HepG2 (cell line): Measurements from ENCODE around the gene ROMO1. TPM values are rescaled to one million over a fixed set of nuclear protein-coding genes. Genes with fewer than 3 reads are reported as not detected.

Experiments used
- CCDC6 ChIP-seq: sonication (generic); formaldehyde crosslinking; IDR thresholded peaks from 2 replicates; pipeline ENCODE4 v1.8.1; 2022; ENCODE audit warnings: mild to moderate bottlenecking, missing genetic modification reagents, moderate library complexity
- CENPT ChIP-seq: sonication (generic); formaldehyde crosslinking; IDR thresholded peaks from 2 replicates; pipeline ENCODE4 v1.8.0; 2022; ENCODE audit warnings: low read depth, mild to moderate bottlenecking, moderate library complexity, missing genetic modification reagents
- GPBP1L1 ChIP-seq: sonication (generic); formaldehyde crosslinking; IDR thresholded peaks from 2 replicates; pipeline ENCODE4 v1.5.0; 2020; ENCODE audit warnings: mild to moderate bottlenecking, missing genetic modification reagents
- HDAC1 ChIP-seq: sonication (generic); formaldehyde crosslinking; IDR thresholded peaks from 2 replicates; pipeline ENCODE4 v1.5.1; 2020; ENCODE audit warnings: mild to moderate bottlenecking, missing genetic modification reagents
- KLF13 ChIP-seq: sonication (generic); formaldehyde crosslinking; IDR thresholded peaks from 2 replicates; pipeline ENCODE4 v1.4.0; 2020; ENCODE audit warnings: mild to moderate bottlenecking, missing genetic modification reagents
- KLF15 ChIP-seq: sonication (generic); formaldehyde crosslinking; IDR thresholded peaks from 2 replicates; pipeline ENCODE4 v1.8.1; 2023; ENCODE audit warnings: borderline replicate concordance, mild to moderate bottlenecking, inconsistent platforms, missing genetic modification reagents, mixed read lengths
- KLF6 ChIP-seq: IDR thresholded peaks from 2 replicates; pipeline ENCODE4 v1.8.0; 2016; ENCODE audit warnings: missing biosample characterization, missing genetic modification reagents
- MIER3 ChIP-seq: IDR thresholded peaks from 2 replicates; pipeline ENCODE4 v1.6.1; 2016; ENCODE audit warnings: missing compliant biosample characterization, borderline replicate concordance
- MTERF4 ChIP-seq: sonication (generic); formaldehyde crosslinking; IDR thresholded peaks from 2 replicates; pipeline ENCODE4 v1.8.0; 2023; ENCODE audit warnings: mild to moderate bottlenecking, missing genetic modification reagents
- POLR2G ChIP-seq: fragments of 200-400 bp; formaldehyde crosslinking; IDR thresholded peaks from 2 replicates; pipeline ENCODE4 v1.6.1; 2018; ENCODE audit warnings: mild to moderate bottlenecking, low read depth, low read length, moderate library complexity
- PRDM4 ChIP-seq: sonication (generic); formaldehyde crosslinking; IDR thresholded peaks from 2 replicates; pipeline ENCODE4 v1.9.0; 2021; ENCODE audit warnings: missing genetic modification reagents, borderline replicate concordance
- SALL2 ChIP-seq: sonication (generic); formaldehyde crosslinking; IDR thresholded peaks from 2 replicates; pipeline ENCODE4 v1.8.1; 2023; ENCODE audit warnings: mild to moderate bottlenecking, missing genetic modification reagents, inconsistent platforms
- SNAPC2 ChIP-seq: sonication (generic); formaldehyde crosslinking; IDR thresholded peaks from 2 replicates; pipeline ENCODE4 v1.8.1; 2022; ENCODE audit warnings: mild to moderate bottlenecking, missing genetic modification reagents
- TBX3 ChIP-seq: fragments of 450-650 bp; IDR thresholded peaks from 2 replicates; pipeline ENCODE4 v1.6.1; 2017; ENCODE audit warnings: antibody characterized with exemption, mild to moderate bottlenecking, inconsistent platforms, borderline replicate concordance
- TEF ChIP-seq: sonication (generic); formaldehyde crosslinking; IDR thresholded peaks from 2 replicates; pipeline ENCODE4 v1.5.0; 2020; ENCODE audit warnings: missing genetic modification reagents
- ZFP41 ChIP-seq: sonication (generic); formaldehyde crosslinking; IDR thresholded peaks from 2 replicates; pipeline ENCODE4 v1.4.0; 2020; ENCODE audit warnings: mild to moderate bottlenecking, missing genetic modification reagents, borderline replicate concordance
- ZNF124 ChIP-seq: sonication (generic); formaldehyde crosslinking; IDR thresholded peaks from 2 replicates; pipeline ENCODE4 v1.4.0; 2020; ENCODE audit warnings: missing genetic modification reagents
- ZNF264 ChIP-seq: sonication (generic); formaldehyde crosslinking; IDR thresholded peaks from 2 replicates; pipeline ENCODE4 v1.4.0; 2020; ENCODE audit warnings: missing genetic modification reagents
- ZNF30 ChIP-seq: sonication (generic); formaldehyde crosslinking; IDR thresholded peaks from 2 replicates; pipeline ENCODE4 v1.5.0; 2020; ENCODE audit warnings: mild to moderate bottlenecking, missing genetic modification reagents
- ZNF510 ChIP-seq: sonication (generic); formaldehyde crosslinking; IDR thresholded peaks from 2 replicates; pipeline ENCODE4 v1.4.0; 2020; ENCODE audit warnings: low read depth, mild to moderate bottlenecking, missing genetic modification reagents
- ZNF512 ChIP-seq: sonication (generic); formaldehyde crosslinking; IDR thresholded peaks from 2 replicates; pipeline ENCODE4 v1.4.0; 2020; ENCODE audit warnings: mild to moderate bottlenecking, missing genetic modification reagents
- ZNF598 ChIP-seq: sonication (generic); formaldehyde crosslinking; IDR thresholded peaks from 2 replicates; pipeline ENCODE4 v1.5.1; 2020; ENCODE audit warnings: mild to moderate bottlenecking, missing genetic modification reagents, borderline replicate concordance
- polyA plus RNA-seq, 8 experiments: library from polyadenylated mRNA; depleted of rRNA in 3 of 8; stranded (reverse) in 7 of 8; unstranded in 1 of 8; fragments of >200 nt; fragmentation: Illumina TruSeq in 4 of 8; extraction: Trizol in 4 of 8; gene quantifications; 2 replicates each; pipeline versions ENCODE4 v1.2.1 to v1.2.3, GENCODE V29; 2011 to 2016; ENCODE audit warnings: low read depth in 4 of 8, missing spikeins in 1 of 8, mixed read lengths in 1 of 8; ENCODE audit not compliant: insufficient read depth in 1 of 8
- total RNA-seq, 5 experiments: library from RNA; depleted of rRNA; stranded (reverse); fragments of >200 nt; fragmentation: Illumina TruSeq; extraction: Trizol; gene quantifications; 2 replicates each; pipeline ENCODE4 v1.2.3, GENCODE V29; 2016; ENCODE audit warnings: low read depth in 1 of 5

ROMO1 gene
- total and polyA plus RNA-seq, 2 of the 13 experiments (the other 11 are each of a cell fraction or from before 2014, with no cell fraction given): 636 to 755 TPM

- TF ChIP-seq PRDM4 (CRISPR knock-in tag) (no peak), MTERF4 (peak; percentile 71), ZNF512 (CRISPR knock-in tag) (no peak), TEF (no peak), ZNF598 (CRISPR knock-in tag) (no peak), ZNF264 (CRISPR knock-in tag) (no peak; the same call in 1 of the 2 replicates), ZNF124 (peak; percentile 33; the same call in 1 of the 2 replicates), HDAC1 (CRISPR knock-in tag) (no peak), POLR2G (peak; percentile 21), KLF6 (no peak), ZNF30 (CRISPR knock-in tag) (no peak; the same call in 1 of the 2 replicates), ZFP41 (CRISPR knock-in tag) (no peak), KLF15 (CRISPR knock-in tag) (peak; percentile 47; the same call in 1 of the 2 replicates), GPBP1L1 (CRISPR knock-in tag) (no peak), ZNF510 (CRISPR knock-in tag) (no peak), SALL2 (CRISPR knock-in tag) (no peak), KLF13 (CRISPR knock-in tag) (no peak), MIER3 (CRISPR knock-in tag) (0 out of 2 replicates have a peak, but pooled peaks have one; percentile 17), CCDC6 (CRISPR knock-in tag) (no peak), SNAPC2 (CRISPR knock-in tag) (0 out of 2 replicates have a peak, but pooled peaks have one; percentile 12), CENPT (CRISPR knock-in tag) (no peak), TBX3 (no peak)
Measured at GRCh38 chr20:35663516-35664465, 35.4 kb upstream of the ROMO1 start (continued).
